HG02588 (cell line): ENCODE data around the gene SAMD13.

ENCODE experiments used
- ATAC-seq: cut with Tn5 transposase; IDR thresholded peaks from one replicate; pipeline ENCODE4 v1.9.1; 2021; ENCODE audit warnings: mild to moderate bottlenecking, moderate library complexity; ENCODE audit not compliant: unreplicated experiment

Gene SAMD13

GRCh38 chr1:84301004-84301784 is at the start of gene SAMD13:
Gene SAMD13 (plus strand): TSS chr1:84301708. CDS start chr1:84303235, 1,527 bp downstream.
- no peak for ATAC-seq

- ATAC-seq: no peak
Observed at GRCh38 chr1:84253036-84253435, 48.5 kb upstream of the SAMD13 start.

- no peak for ATAC-seq
Observed at GRCh38 chr1:84253891-84254290, 47.6 kb upstream of the SAMD13 start.

GRCh38 chr1:84254703-84255238 is 46.7 kb upstream of the SAMD13 start:
- ATAC-seq: no peak

- ATAC-seq: no peak
Observed at GRCh38 chr1:84255582-84255981, 45.9 kb upstream of the SAMD13 start.

- ATAC-seq: no peak
Observed at GRCh38 chr1:84257617-84258016, 43.9 kb upstream of the SAMD13 start.

- no peak for ATAC-seq
Observed at GRCh38 chr1:84259376-84259775, 42.1 kb upstream of the SAMD13 start.

- ATAC-seq: no peak
Observed at GRCh38 chr1:84259989-84260388, 41.5 kb upstream of the SAMD13 start.

- no peak for ATAC-seq
Observed at GRCh38 chr1:84260852-84261518, 40.5 kb upstream of the SAMD13 start.

GRCh38 chr1:84264961-84265360 is 36.5 kb upstream of the SAMD13 start:
- ATAC-seq: no peak

- no peak for ATAC-seq
Observed at GRCh38 chr1:84265867-84266266, 35.6 kb upstream of the SAMD13 start.

GRCh38 chr1:84266748-84267147 is 34.8 kb upstream of the SAMD13 start:
- no peak for ATAC-seq

- no peak for ATAC-seq
Observed at GRCh38 chr1:84267476-84267875, 34.0 kb upstream of the SAMD13 start.

- ATAC-seq: no peak
Observed at GRCh38 chr1:84268346-84268745, 33.2 kb upstream of the SAMD13 start.

GRCh38 chr1:84269306-84269705 is 32.2 kb upstream of the SAMD13 start:
- no peak for ATAC-seq

- peak; percentile 98 for ATAC-seq
Observed at GRCh38 chr1:84271441-84272151, 29.9 kb upstream of the SAMD13 start.

GRCh38 chr1:84272401-84272800 is 29.1 kb upstream of the SAMD13 start:
- ATAC-seq: no peak

- ATAC-seq: no peak
Observed at GRCh38 chr1:84277343-84278059, 24.0 kb upstream of the SAMD13 start.

GRCh38 chr1:84278905-84279304 is 22.6 kb upstream of the SAMD13 start:
- no peak for ATAC-seq

GRCh38 chr1:84280912-84281311 is 20.6 kb upstream of the SAMD13 start:
- no peak for ATAC-seq

- ATAC-seq: no peak
Observed at GRCh38 chr1:84282780-84283333, 18.7 kb upstream of the SAMD13 start.
